GM19397 (cell line): Measurements from ENCODE around the gene MOB3B.

Experiments
- ATAC-seq: cut with Tn5 transposase; IDR thresholded peaks from one replicate; pipeline ENCODE4 v1.9.1; 2021; ENCODE audit warnings: mild to moderate bottlenecking, moderate library complexity; ENCODE audit not compliant: unreplicated experiment

MOB3B gene

GRCh38 chr9:27394826-27395201 lies 134.8 kb downstream of the MOB3B start:
- no peak for ATAC-seq

DNA sequence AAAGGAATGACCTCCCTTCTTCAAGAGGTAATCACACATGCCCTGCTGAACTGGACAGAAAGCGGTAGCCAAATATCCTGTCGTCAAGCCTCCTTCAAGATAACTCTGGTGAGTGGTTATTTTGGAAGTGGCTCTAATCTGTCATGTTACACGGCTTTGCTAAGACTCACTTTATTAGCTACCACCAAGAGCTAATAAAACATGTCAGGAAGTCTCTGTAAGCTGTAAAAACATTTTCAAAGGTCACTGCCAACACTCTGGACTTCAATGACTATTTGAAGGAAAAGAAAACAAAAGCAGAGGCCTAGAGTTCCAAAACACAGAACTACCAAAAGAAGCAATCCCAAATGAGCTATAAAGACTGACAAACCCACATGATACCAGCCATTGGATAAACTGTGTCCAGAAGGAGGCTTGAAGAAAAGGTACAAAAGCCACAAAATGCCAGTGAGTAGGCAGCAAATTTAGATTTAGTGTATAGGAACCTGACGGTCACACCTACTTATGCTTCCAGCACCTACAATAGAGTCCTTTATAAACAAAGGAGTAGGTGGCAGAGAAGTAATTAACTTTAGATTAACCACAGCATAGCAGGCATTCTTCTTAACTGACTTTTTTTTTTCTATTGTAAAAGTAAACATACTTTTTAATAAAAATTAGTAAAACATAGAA lies 135.3 kb downstream of the MOB3B start:
- no peak for ATAC-seq

DNA sequence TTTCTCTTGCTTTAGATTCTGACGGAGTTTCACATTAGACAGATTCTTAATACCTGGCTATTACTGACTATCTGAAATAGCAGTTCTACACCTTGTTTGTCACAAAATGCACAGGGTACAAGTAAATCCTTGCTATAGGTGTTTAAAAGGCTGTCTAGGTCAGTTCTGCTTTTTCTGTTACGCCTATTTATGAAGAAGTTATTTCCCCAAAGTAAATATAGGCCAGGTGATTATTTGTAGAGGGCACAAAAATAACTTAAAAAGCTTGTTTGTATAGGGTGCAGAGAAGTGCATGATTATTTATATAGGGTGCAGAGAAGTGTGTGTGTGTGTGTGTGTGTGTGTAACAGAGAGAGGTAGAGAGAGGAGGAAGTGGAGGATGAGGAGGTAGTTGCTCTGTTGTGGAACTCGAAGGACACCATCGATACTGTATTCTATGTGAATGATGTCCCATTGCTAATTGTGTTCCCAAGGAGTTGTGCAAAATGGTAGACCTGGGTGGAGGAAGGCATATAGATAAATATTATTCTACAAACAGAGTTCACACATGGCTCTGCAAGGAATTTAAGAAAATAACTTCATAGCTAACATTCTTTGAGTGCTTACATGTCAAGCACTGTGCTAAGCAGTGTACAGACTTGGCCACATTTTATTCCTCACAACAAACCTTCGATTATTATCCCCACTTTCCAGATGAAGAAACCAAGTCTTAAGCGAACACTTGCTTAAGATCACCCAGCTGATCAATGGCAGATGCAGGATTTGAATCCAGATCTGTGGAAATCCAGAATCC lies 136.4 kb downstream of the MOB3B start:
- no peak for ATAC-seq

- ATAC-seq = no peak
Observed at GRCh38 chr9:27392451-27392850, 137.2 kb downstream of the MOB3B start.

DNA sequence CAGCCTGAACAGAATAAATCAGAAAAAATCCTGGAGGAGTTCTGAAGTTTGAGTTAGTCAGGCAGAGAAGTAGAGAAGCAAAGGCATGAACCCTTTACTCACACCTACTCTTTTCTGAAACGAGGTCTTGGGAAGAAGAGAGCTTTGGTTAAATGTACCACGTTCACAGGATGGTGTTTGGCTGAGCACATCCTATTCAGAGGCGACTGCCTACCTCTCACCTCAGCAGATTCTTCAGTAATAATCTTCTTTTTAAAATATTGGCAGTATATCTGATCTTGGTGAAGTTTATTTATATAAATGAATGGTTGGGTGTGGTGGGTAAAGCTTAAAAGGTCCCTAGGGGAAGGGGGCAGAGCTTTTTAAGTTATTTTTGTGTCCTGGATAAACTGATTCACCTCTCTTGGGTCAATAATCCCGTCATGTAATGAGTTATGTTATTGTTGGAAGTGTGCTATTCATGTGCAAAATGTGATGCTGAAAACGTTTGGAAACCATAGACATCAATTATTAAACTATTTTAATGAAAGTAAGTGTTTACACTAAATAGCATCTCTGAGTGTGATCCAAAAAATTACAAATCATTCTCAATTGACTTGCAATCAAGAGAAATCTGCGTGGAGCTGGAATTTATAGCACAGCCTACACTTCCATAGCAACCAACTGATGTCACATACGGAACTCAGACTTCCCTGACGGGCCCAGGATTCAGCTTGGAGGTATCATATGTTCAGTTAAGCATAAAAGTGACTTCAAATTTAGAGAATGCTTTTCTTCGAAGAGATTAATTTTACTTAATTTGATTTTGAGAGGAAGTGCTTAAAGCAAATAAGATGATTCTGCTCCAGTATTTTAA lies 138.3 kb downstream of the MOB3B start:
- ATAC-seq = no peak

DNA sequence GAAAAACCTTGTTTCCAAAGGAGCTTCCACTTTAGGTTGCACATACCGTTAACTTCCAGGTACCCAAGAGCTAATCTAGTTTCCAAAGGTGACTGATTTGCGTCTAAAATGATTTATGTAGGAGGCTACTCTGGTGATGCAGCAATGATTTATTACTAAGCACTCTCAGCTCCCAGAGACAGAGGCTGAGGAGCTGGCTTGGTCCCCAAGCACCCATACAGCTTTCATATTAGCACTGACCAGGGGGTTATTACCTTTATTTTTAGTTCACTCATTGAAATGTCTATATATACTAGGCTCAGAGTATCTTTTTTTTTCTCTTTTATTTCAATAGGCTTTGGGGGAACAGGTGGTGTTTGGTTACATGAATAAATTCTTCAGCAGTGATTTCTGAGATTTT lies 141.5 kb downstream of the MOB3B start:
- ATAC-seq = no peak

GRCh38 chr9:27387722-27388121 lies 141.9 kb downstream of the MOB3B start:
- ATAC-seq = no peak

- no peak for ATAC-seq
Observed at GRCh38 chr9:27386571-27387091, 143.0 kb downstream of the MOB3B start.

DNA sequence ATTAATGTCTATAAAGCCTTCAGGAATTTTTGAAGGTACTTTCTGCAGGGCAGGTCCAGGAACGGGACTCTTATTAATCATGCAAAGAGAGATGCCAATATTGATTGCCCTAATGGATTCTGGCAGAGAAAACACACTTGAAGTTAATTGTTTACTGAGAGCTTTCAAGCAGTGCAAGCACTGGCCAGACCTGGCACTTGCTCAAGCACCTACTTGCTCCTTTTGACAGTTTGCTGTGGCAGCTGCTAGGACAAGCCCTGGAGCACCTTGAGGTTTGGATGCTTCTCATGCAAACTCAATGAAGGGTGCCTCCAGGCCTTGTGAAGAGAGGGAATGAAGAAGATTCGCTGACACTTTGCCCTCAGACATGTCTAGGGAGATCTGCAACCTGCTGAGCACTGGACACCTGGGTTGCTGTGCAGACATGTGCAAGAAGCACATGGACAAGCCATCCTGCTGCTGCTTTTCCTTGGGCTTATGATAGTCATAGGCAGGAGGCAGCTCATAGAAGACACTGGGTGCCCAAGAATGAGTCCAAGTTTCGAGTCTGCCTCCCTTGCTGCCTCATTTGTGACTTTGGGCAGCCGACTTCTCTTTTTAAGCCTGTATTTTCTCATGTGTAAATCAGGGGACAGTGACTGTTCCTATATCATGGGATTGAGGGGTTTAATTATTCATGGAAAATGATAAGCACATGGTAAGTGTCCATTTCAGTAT lies 143.8 kb downstream of the MOB3B start:
- no peak for ATAC-seq

DNA sequence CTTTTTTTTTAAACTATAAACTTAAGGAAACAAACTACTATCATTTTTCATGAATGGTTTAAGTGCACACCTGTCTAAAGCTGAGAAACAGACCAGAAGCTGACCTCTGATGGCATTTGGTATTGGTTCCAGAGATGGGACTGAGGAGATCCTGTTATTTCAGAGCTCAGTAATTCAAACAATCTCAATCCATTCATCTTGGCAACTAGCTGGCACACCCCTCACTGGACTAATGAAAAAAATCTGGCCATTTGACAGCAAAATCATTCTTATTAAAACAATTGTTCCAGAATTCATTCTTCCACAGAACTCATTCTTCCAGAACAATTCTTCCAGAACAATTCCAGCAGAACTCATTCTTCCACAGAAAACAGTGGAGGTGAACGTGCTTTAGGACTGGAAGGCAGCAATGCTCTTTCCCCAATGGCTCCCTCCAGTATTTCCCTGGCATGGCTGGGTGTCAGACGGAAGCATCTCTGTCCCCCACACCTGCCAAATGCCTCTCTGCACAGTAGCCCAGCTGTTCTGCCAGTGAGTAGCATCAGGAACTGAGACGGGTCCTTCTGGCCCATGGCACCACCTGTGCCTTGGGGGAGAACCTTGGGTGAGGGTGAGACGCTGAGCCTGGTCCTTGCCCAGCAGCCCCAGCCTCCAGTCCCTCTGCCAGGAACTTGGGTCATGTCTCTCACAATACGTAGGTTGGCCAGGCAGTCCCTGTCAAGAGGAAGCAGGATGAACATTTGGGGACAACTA lies 145.2 kb downstream of the MOB3B start:
- ATAC-seq = no peak

- peak; percentile 41 for ATAC-seq
Observed at GRCh38 chr9:27383524-27383923, 146.1 kb downstream of the MOB3B start.

- ATAC-seq = no peak
Observed at GRCh38 chr9:27382975-27383374, 146.6 kb downstream of the MOB3B start.

DNA sequence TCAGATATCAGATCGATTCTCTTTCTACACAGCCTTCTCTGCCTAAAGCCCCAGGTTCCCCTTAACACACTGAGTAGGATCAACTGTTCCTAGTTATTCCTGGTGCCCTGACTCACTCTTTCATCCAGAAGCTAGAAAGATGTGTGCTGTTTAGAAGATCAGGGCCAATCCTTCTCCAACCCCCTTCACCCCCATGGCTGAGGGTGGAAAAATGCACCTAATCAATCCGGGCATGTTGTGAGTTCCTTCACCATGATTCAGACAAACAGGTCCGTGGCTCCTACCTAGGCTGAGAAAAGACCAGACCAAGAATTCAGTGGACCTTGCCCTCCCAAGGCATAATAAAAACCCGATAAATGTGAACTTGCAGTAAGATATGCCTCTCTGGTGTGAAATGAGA lies 147.3 kb downstream of the MOB3B start:
- ATAC-seq = no peak

- peak; percentile 23 for ATAC-seq
Observed at GRCh38 chr9:27379311-27380251, 150.0 kb downstream of the MOB3B start.

GRCh38 chr9:27377811-27378456 lies 151.7 kb downstream of the MOB3B start:
- ATAC-seq = peak; percentile 72

- peak; percentile 50 for ATAC-seq
Observed at GRCh38 chr9:27377147-27377807, 152.3 kb downstream of the MOB3B start.

DNA sequence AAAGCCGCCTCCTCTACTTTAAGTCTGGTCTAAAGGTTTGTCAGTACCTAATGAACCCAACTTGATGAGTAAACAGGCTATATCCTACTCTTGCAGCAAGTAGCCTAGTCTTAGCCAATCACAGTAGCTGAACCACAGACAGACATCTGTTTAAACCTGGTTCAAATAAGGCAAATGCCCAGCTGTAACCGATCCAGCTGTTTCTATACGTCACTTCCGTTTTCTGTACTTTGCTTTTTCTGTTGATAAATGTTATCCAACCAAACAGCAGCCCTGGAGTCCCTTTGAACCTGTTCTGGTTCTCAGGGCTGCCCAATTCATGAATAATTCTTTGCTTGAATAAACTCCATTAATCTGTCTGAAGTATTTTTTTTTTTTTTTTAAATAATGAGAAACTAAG lies 155.8 kb downstream of the MOB3B start:
- ATAC-seq = no peak

DNA sequence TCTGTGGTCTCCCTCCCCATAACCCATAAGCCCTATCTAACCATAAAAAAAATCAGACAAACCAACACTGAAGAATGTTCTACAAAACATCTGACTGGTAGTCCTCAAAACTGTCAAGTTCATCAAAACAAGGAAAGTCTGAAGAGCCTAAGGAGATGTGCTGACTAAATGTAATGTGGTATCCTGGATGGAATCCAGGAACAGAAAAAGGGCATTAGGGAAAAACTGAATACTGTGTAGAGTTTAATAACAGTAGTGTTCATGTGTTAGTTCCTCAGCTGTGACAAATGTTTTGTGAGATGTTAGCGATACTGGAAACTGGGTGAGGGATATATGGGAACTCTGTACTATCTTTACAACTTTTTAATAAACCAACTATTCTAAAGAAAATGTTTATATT lies 157.0 kb downstream of the MOB3B start:
- no peak for ATAC-seq
